CD4-positive, alpha-beta T cell (primary cell): ENCODE data around the gene ING3. TPM values are rescaled to one million over a fixed set of nuclear protein-coding genes. Genes with fewer than 3 reads are reported as not detected.

ENCODE experiments used
- ATAC-seq: fragments of 200-7000 bp; cut with Tn5 transposase; one replicate; pipeline ENCODE4 v1.10.0; 2022; ENCODE audit warnings: mild to moderate bottlenecking; ENCODE audit not compliant: poor library complexity
- CTCF ChIA-PET: fragments of 350-600 bp; sonication (Branson Sonifier 250); formaldehyde crosslinking; loops from one replicate; lab custom pipeline; 2021; ENCODE audit warnings: antibody characterized with exemption, inconsistent platforms; lab: Charles Lee
- POLR2A ChIA-PET: fragments of 350-600 bp; sonication (Branson Sonifier 250); formaldehyde crosslinking; loops from one replicate; lab custom pipeline; 2021; ENCODE audit warnings: antibody characterized with exemption, inconsistent platforms; lab: Charles Lee
- DNase-seq, 14 experiments: peaks; one replicate each; pipeline ENCODE4 v3.0.0-alpha.2; 2013 to 2020; ENCODE audit warnings: mixed read lengths in 2 of 14
- H3K27ac ChIP-seq, 2 donors: one replicate each; pipeline versions ENCODE4 v1.5.1 to v1.7.0; 2013; ENCODE audit warnings: low read length in 2 of 2, low read depth in 1 of 2, mild to moderate bottlenecking in 1 of 2
- H3K27me3 ChIP-seq, 2 experiments: 1 replicate in 1 of 2; 2 replicates in 1 of 2; pipeline versions ENCODE4 v1.6.1 to v1.7.0; 2013; ENCODE audit warnings: low read length in 2 of 2, control low read depth in 1 of 2, mild to moderate bottlenecking in 1 of 2, moderate library complexity in 1 of 2; ENCODE audit not compliant: insufficient read depth in 2 of 2, control insufficient read depth in 1 of 2
- H3K36me3 ChIP-seq: one replicate; pipeline ENCODE4 v1.6.1; 2013; ENCODE audit warnings: low read length, control low read depth; ENCODE audit not compliant: insufficient read depth
- H3K4me1 ChIP-seq: one replicate; pipeline ENCODE4 v1.6.1; 2013; ENCODE audit warnings: low read length, control low read depth; ENCODE audit not compliant: insufficient read depth
- H3K4me3 ChIP-seq: one replicate; pipeline ENCODE4 v1.5.1; 2013; ENCODE audit warnings: mild to moderate bottlenecking, low read length, moderate library complexity
- H3K9me3 ChIP-seq, 2 experiments: 1 replicate in 1 of 2; 2 replicates in 1 of 2; pipeline versions ENCODE4 v1.6.1 to v1.7.0; 2013; ENCODE audit warnings: low read length in 2 of 2, mild to moderate bottlenecking in 2 of 2, control low read depth in 1 of 2, moderate library complexity in 1 of 2; ENCODE audit not compliant: control insufficient read depth in 1 of 2, insufficient read depth in 1 of 2
- H3K27ac Mint-ChIP-seq: one replicate; pipeline ENCODE4 v1.8.0; 2020; ENCODE audit warnings: mixed read lengths
- H3K27me3 Mint-ChIP-seq: one replicate; pipeline ENCODE4 v1.8.0; 2021; ENCODE audit warnings: mixed read lengths
- H3K36me3 Mint-ChIP-seq: one replicate; pipeline ENCODE4 v1.8.0; 2021; ENCODE audit warnings: low read depth, mixed read lengths
- H3K4me1 Mint-ChIP-seq: one replicate; pipeline ENCODE4 v1.8.0; 2021; ENCODE audit warnings: low read depth, mixed read lengths
- H3K4me3 Mint-ChIP-seq: one replicate; pipeline ENCODE4 v1.8.0; 2020; ENCODE audit warnings: mild to moderate bottlenecking, mixed read lengths
- H3K9me3 Mint-ChIP-seq: one replicate; pipeline ENCODE4 v1.8.0; 2020; ENCODE audit warnings: mixed read lengths
- intact Hi-C, 2 experiments: fragments of 100-400 bp; cut with DNase I in 1 of 2; cut with micrococcal nuclease in 1 of 2; formaldehyde crosslinking; loops; one replicate each; pipeline versions ENCODE4 v1.15.1 to v1.9.0; 2023 to 2025; cut with DNase I, micrococcal nuclease
- total RNA-seq, 174 experiments: library from RNA in 2 of 174; stranded (reverse) in 2 of 174; gene quantifications; one replicate each; pipeline ENCODE4 v1.2.3 and lab custom pipeline; 2021 to 2026
- TF ChIP-seq, protein P1 (sequence below): fragments of 200-600 bp; IDR thresholded peaks from one replicate; pipeline ENCODE4 v1.8.0; 2022; ENCODE audit warnings: antibody characterized with exemption, mild to moderate bottlenecking

The ING3 gene
- total RNA-seq, 2 experiments from 2014 or later, result 37.9 to 39.3 TPM

DNA sequence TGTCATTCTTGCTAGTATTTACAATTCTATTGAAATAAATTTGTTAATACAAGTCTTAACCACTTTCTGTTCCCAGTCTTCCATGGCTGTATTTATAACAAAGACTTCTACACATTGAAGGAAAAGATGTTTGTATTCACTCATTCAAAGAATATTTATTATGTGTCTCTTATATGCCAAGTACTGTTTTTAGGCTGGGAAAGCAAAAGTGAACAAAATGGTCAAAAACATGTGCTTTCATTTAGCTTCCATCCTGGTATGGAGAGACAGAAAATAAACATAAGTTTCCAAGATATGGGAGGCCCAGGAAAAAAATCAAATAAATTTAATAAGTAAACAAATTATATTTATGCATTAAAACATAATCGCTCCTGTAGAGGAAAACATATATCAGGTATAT is 60.8 kb downstream of the ING3 start:
- H3K27me3 Mint-ChIP-seq, result peaks cover 20% of the 10 kb centered on the region
- H3K9me3 Mint-ChIP-seq, result no peaks in the 10 kb centered on the region
- no peaks in the 10 kb centered on the region for H3K36me3 Mint-ChIP-seq
- DNase-seq (no peak), ATAC-seq (no peak)
- no peak overlapping the region for H3K27ac Mint-ChIP-seq
- no peak overlapping the region for H3K4me3 Mint-ChIP-seq
- intact Hi-C loops, result no loop called here
- H3K36me3 ChIP-seq, result no peaks in the 10 kb centered on the region
- TF ChIP-seq, protein P1, sequence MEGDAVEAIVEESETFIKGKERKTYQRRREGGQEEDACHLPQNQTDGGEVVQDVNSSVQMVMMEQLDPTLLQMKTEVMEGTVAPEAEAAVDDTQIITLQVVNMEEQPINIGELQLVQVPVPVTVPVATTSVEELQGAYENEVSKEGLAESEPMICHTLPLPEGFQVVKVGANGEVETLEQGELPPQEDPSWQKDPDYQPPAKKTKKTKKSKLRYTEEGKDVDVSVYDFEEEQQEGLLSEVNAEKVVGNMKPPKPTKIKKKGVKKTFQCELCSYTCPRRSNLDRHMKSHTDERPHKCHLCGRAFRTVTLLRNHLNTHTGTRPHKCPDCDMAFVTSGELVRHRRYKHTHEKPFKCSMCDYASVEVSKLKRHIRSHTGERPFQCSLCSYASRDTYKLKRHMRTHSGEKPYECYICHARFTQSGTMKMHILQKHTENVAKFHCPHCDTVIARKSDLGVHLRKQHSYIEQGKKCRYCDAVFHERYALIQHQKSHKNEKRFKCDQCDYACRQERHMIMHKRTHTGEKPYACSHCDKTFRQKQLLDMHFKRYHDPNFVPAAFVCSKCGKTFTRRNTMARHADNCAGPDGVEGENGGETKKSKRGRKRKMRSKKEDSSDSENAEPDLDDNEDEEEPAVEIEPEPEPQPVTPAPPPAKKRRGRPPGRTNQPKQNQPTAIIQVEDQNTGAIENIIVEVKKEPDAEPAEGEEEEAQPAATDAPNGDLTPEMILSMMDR, result no peak
- H3K9me3 ChIP-seq, result no peaks in the 10 kb centered on the region
- ChIA-PET POLR2A (interaction anchor here (0.7 kb wide), 1 partner anchor 23 kb away, joined by 4 read pairs; the partner anchor contains the start of gene CPED1), CTCF (interaction anchor here (1.0 kb wide), 1 partner anchor 70 kb away, joined by 3 read pairs; no protein-coding TSS in a partner anchor)
- no peaks in the 10 kb centered on the region for H3K4me1 ChIP-seq
- no peaks in the 10 kb centered on the region for H3K4me1 Mint-ChIP-seq
- H3K27ac ChIP-seq, result no peak overlapping the region
- H3K27me3 ChIP-seq, result peaks cover 0 to 5% of the 10 kb centered on the region in 2 experiments
- no peak overlapping the region for H3K4me3 ChIP-seq

DNA sequence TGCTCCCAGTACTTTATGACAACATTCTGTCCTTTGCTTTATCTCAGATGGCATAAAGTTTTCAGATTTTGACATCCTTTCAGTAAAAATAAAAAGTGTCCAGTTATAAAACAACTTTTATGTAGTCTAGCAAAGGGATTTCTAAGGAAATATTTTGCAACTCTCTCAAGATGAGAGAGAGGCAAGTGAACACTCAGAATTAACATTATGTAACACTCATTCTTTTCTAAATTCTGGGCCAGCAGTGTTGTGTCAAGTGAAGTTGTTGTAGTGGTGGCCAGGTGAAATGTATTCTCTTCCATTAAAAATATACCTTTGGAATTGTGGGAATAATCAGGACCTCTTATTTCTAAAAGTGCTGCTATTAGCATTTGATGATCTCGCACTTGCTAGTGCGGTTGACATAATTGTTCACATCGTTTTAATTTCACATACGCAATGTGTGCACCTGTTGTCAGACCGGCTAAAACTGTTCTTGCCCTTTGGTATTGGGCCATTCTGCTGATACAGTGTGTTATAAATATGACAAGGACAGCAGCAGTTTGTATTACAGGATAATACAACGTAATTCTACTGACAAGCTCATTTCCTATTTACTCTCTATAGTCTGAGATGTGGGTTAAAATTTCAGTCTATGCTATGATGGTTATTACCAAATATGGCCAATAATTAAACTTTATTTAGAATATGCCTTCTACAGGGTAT is 61.7 kb downstream of the ING3 start:
- Histone ChIP-seq H3K9me3 (no peaks in the 10 kb centered on the region), H3K36me3 (no peaks in the 10 kb centered on the region), H3K27me3 (peaks cover 0 to 5% of the 10 kb centered on the region in 2 experiments), H3K27ac (no peak overlapping the region), H3K4me3 (no peak overlapping the region), H3K4me1 (no peaks in the 10 kb centered on the region)
- CTCF ChIA-PET, result interaction anchor here (1.0 kb wide), 1 partner anchor 69 kb away, joined by 3 read pairs; no protein-coding TSS in a partner anchor
- TF ChIP-seq, protein P1, result no peak
- Mint-ChIP-seq H3K27me3 (peaks cover 11% of the 10 kb centered on the region), H3K36me3 (no peaks in the 10 kb centered on the region), H3K9me3 (no peaks in the 10 kb centered on the region), H3K27ac (no peak overlapping the region), H3K4me1 (no peaks in the 10 kb centered on the region), H3K4me3 (no peak overlapping the region)
- DNase-seq, result no peak
- intact Hi-C loops, result no loop called here
- ATAC-seq, result no peak
- POLR2A ChIA-PET, result no interaction called here

DNA sequence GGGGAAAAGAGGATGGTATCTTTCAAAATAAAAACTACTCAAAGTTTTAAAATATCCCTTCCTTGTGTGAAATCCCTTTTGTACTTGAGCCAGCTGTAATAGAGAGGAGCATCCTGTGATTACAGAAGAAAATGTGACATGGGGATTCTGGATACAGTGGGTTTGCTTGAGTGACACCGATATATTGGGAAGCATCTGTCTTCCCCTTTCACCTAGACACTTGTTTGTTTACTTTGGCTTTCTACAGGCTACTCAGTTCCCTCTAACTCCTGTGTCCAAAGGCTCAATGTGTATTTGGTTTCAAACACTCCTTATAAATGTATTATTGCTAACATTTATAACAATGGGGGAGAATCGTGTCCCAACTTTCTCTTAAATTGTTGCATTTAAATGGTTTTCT is 62.3 kb downstream of the ING3 start:
- Histone ChIP-seq H3K36me3 (no peaks in the 10 kb centered on the region), H3K27ac (no peak overlapping the region), H3K4me1 (no peaks in the 10 kb centered on the region), H3K27me3 (peaks cover 0 to under 1% of the 10 kb centered on the region in 2 experiments), H3K9me3 (no peaks in the 10 kb centered on the region), H3K4me3 (no peak overlapping the region)
- H3K27me3 Mint-ChIP-seq, result peaks cover 5% of the 10 kb centered on the region
- DNase-seq (no peak), ATAC-seq (no peak)
- no peaks in the 10 kb centered on the region for H3K36me3 Mint-ChIP-seq
- ChIA-PET CTCF (no interaction called here), POLR2A (no interaction called here)
- H3K4me3 Mint-ChIP-seq, result no peak overlapping the region
- no peaks in the 10 kb centered on the region for H3K4me1 Mint-ChIP-seq
- intact Hi-C loops, result no loop called here
- no peaks in the 10 kb centered on the region for H3K9me3 Mint-ChIP-seq
- no peak overlapping the region for H3K27ac Mint-ChIP-seq
- TF ChIP-seq, protein P1, result no peak
